H9 (cell line): ENCODE data around the gene ADAMTS8. TPM values are rescaled to one million over a fixed set of nuclear protein-coding genes. Genes with fewer than 3 reads are reported as not detected.
A peak's percentile ranks its signal among the peaks of the same experiment; 100 is the strongest.

ENCODE experiments used
- DNase-seq: peaks from one replicate; pipeline ENCODE4 v3.0.0-alpha.2; 2017
- H2AFZ ChIP-seq: one replicate; pipeline ENCODE4 v1.6.1; 2013; ENCODE audit warnings: mild to moderate bottlenecking, low read length, control low read depth, moderate library complexity
- H2AK5ac ChIP-seq: 2 replicates; pipeline ENCODE4 v1.6.1; 2013; ENCODE audit warnings: low read length, control low read depth, mixed read lengths; ENCODE audit not compliant: insufficient read length
- H2BK120ac ChIP-seq: one replicate; pipeline ENCODE4 v1.6.1; 2013; ENCODE audit warnings: low read depth, mild to moderate bottlenecking, low read length, control low read depth, inconsistent platforms; ENCODE audit not compliant: poor library complexity, severe bottlenecking
- H2BK12ac ChIP-seq: 2 replicates; pipeline ENCODE4 v1.6.1; 2013; ENCODE audit warnings: low read length, control low read depth, mixed read lengths, low read depth; ENCODE audit not compliant: insufficient read length
- H2BK15ac ChIP-seq: 2 replicates; pipeline ENCODE4 v1.6.1; 2013; ENCODE audit warnings: low read depth, low read length, control low read depth
- H2BK20ac ChIP-seq: one replicate; pipeline ENCODE4 v1.6.1; 2013; ENCODE audit warnings: low read depth, mild to moderate bottlenecking, low read length, control low read depth, inconsistent platforms; ENCODE audit not compliant: poor library complexity, severe bottlenecking
- H2BK5ac ChIP-seq: 2 replicates; pipeline ENCODE4 v1.6.1; 2013; ENCODE audit warnings: low read length, control low read depth, mixed read lengths; ENCODE audit not compliant: insufficient read length
- H3K14ac ChIP-seq: 2 replicates; pipeline ENCODE4 v1.6.1; 2013; ENCODE audit warnings: low read length, control low read depth; ENCODE audit not compliant: insufficient read depth
- H3K18ac ChIP-seq: 2 replicates; pipeline ENCODE4 v1.6.1; 2013; ENCODE audit warnings: low read depth, mild to moderate bottlenecking, mixed read lengths, low read length, control low read depth; ENCODE audit not compliant: insufficient read length
- H3K23ac ChIP-seq: 2 replicates; pipeline ENCODE4 v1.6.1; 2013; ENCODE audit warnings: low read length, control low read depth, mixed read lengths, low read depth; ENCODE audit not compliant: insufficient read length
- H3K23me2 ChIP-seq: 2 replicates; pipeline ENCODE4 v1.6.1; 2013; ENCODE audit warnings: low read depth, mild to moderate bottlenecking, mixed read lengths, low read length, control low read depth; ENCODE audit not compliant: insufficient read length, poor library complexity, severe bottlenecking
- H3K27ac ChIP-seq: 2 replicates; pipeline ENCODE4 v1.5.1; 2013; ENCODE audit warnings: low read length, control low read depth, mixed read lengths, low read depth; ENCODE audit not compliant: insufficient read length
- H3K27me3 ChIP-seq: 2 replicates; pipeline ENCODE4 v1.6.1; 2013; ENCODE audit warnings: low read length, control low read depth, inconsistent platforms; ENCODE audit not compliant: insufficient read depth
- H3K4ac ChIP-seq: 2 replicates; pipeline ENCODE4 v1.6.1; 2013; ENCODE audit warnings: low read depth, mild to moderate bottlenecking, control low read depth, inconsistent platforms, low read length, moderate library complexity
- H3K4me1 ChIP-seq: 2 replicates; pipeline ENCODE4 v1.6.1; 2013; ENCODE audit warnings: low read length, control low read depth, inconsistent platforms; ENCODE audit not compliant: insufficient read depth
- H3K4me2 ChIP-seq: 2 replicates; pipeline ENCODE4 v1.6.1; 2013; ENCODE audit warnings: low read length, control low read depth, mixed read lengths; ENCODE audit not compliant: insufficient read length, insufficient read depth
- H3K56ac ChIP-seq: 2 replicates; pipeline ENCODE4 v1.6.1; 2013; ENCODE audit warnings: low read depth, mild to moderate bottlenecking, mixed read lengths, low read length, control low read depth; ENCODE audit not compliant: insufficient read length
- H3K79me1 ChIP-seq: 2 replicates; pipeline ENCODE4 v1.6.1; 2013; ENCODE audit warnings: low read depth, mild to moderate bottlenecking, moderate library complexity, low read length, control low read depth, inconsistent platforms; ENCODE audit not compliant: insufficient read depth, poor library complexity, severe bottlenecking
- H3K79me2 ChIP-seq: 2 replicates; pipeline ENCODE4 v1.6.1; 2013; ENCODE audit warnings: low read length, control low read depth, inconsistent platforms; ENCODE audit not compliant: insufficient read depth
- H3K9ac ChIP-seq: 2 replicates; pipeline ENCODE4 v1.6.1; 2013; ENCODE audit warnings: low read length, control low read depth, mixed read lengths; ENCODE audit not compliant: insufficient read length; ENCODE audit errors: extremely low read depth
- H3K9me3 ChIP-seq: one replicate; pipeline ENCODE4 v1.6.1; 2013; ENCODE audit warnings: low read depth, low read length, inconsistent platforms; ENCODE audit not compliant: control insufficient read depth
- H3T11ph ChIP-seq: one replicate; pipeline ENCODE4 v1.6.1; 2013; ENCODE audit warnings: mild to moderate bottlenecking, low read length, control low read depth, inconsistent platforms
- H4K20me1 ChIP-seq: one replicate; pipeline ENCODE4 v1.6.1; 2013; ENCODE audit not compliant: control insufficient read depth, insufficient read length, insufficient read depth
- H4K5ac ChIP-seq: 2 replicates; pipeline ENCODE4 v1.6.1; 2013; ENCODE audit warnings: low read depth, mild to moderate bottlenecking, mixed read lengths, low read length, control low read depth; ENCODE audit not compliant: insufficient read length
- H4K8ac ChIP-seq: replicated peaks from 2 replicates; pipeline ENCODE4 v1.6.1; 2013; ENCODE audit warnings: low read length, control low read depth, mixed read lengths, low read depth; ENCODE audit not compliant: insufficient read length
- H4K91ac ChIP-seq: 2 replicates; pipeline ENCODE4 v1.6.1; 2013; ENCODE audit warnings: low read depth, mild to moderate bottlenecking, moderate library complexity, mixed read lengths, low read length, control low read depth; ENCODE audit not compliant: insufficient read length
- H3K27ac Mint-ChIP-seq, 3 experiments: 2 replicates in 2 of 3; 3 replicates in 1 of 3; pipeline ENCODE4 v1.8.0; 2020 to 2021; ENCODE audit warnings: mixed read lengths in 3 of 3, mild to moderate bottlenecking in 1 of 3, moderate library complexity in 1 of 3
- H3K27me3 Mint-ChIP-seq: 2 replicates; pipeline ENCODE4 v1.8.0; 2021; ENCODE audit warnings: low read depth, mild to moderate bottlenecking, moderate library complexity, mixed read lengths
- H3K36me3 Mint-ChIP-seq, 3 experiments: 2 replicates in 2 of 3; 3 replicates in 1 of 3; pipeline ENCODE4 v1.8.0; 2020 to 2021; ENCODE audit warnings: low read depth in 3 of 3, mixed read lengths in 3 of 3; ENCODE audit not compliant: insufficient read depth in 1 of 3
- H3K4me1 Mint-ChIP-seq, 2 experiments: 2 replicates each; pipeline ENCODE4 v1.8.0; 2020; ENCODE audit warnings: mixed read lengths in 2 of 2
- H3K4me3 Mint-ChIP-seq, 2 experiments: 2 replicates in 1 of 2; 3 replicates in 1 of 2; pipeline ENCODE4 v1.8.0; 2020 to 2021; ENCODE audit warnings: mild to moderate bottlenecking in 2 of 2, mixed read lengths in 2 of 2, moderate library complexity in 1 of 2
- H3K9me3 Mint-ChIP-seq, 2 experiments: 2 replicates in 1 of 2; 3 replicates in 1 of 2; pipeline ENCODE4 v1.8.0; 2020; ENCODE audit warnings: mild to moderate bottlenecking in 2 of 2, mixed read lengths in 2 of 2, moderate library complexity in 1 of 2
- CTCF ChIP-seq: fragments of 200-600 bp; sonication (generic); conservative IDR thresholded peaks from 3 replicates; pipeline ENCODE4 v1.8.0; 2021; ENCODE audit warnings: antibody characterized with exemption, mild to moderate bottlenecking
- WGBS: extraction: QIAGEN DNeasy Blood & Tissue Kit; methylation state at CpG from one replicate; pipeline ENCODE4 v1.1.7; 2013; ENCODE audit warnings: missing lambda C conversion rate, low lambda C conversion rate, mixed read lengths; ENCODE audit not compliant: insufficient read length; ENCODE audit errors: extremely low coverage; 5-methylcytosine and 5-hydroxymethylcytosine counted together
- total RNA-seq: library from RNA; stranded (reverse); gene quantifications from 2 replicates; pipeline ENCODE4 v1.2.1, GENCODE V29; 2021

Gene ADAMTS8
- total RNA-seq, 1 experiment from 2014 or later = 5.0 TPM

GRCh38 chr11:130403967-130404366, 24.4 kb downstream of the ADAMTS8 start:
- no peak overlapping the region for H3K9ac ChIP-seq
- H3K14ac ChIP-seq = no peak overlapping the region
- H4K8ac ChIP-seq = no peak overlapping the region
- no peak for TF ChIP-seq CTCF
- H2AFZ ChIP-seq = no peak overlapping the region
- H4K91ac ChIP-seq = no peak overlapping the region
- DNase-seq = peak; percentile 88
- no peak overlapping the region for H2BK5ac ChIP-seq
- peak overlapping the region; percentile 8 for H3K18ac ChIP-seq
- no peak overlapping the region for H2BK20ac ChIP-seq
- H2AK5ac ChIP-seq = no peak overlapping the region
- Mint-ChIP-seq H3K4me1 (peaks cover 53 to 65% of the 10 kb centered on the region in 2 experiments), H3K9me3 (no peaks in the 10 kb centered on the region), H3K27me3 (peaks cover 20% of the 10 kb centered on the region), H3K27ac (peak overlapping the region; percentile 69 to 96 (median 92); a peak in 6 of 7 replicates), H3K36me3 (peaks cover 3 to 15% (median 4%) of the 10 kb centered on the region in 3 experiments; a peak in 3 of 7 replicates), H3K4me3 (peak overlapping the region in 1 of 2 experiments; percentile 50; a peak in 3 of 5 replicates)
- no peaks in the 10 kb centered on the region for H3K79me2 ChIP-seq
- H2BK12ac ChIP-seq = no peak overlapping the region
- no peaks in the 10 kb centered on the region for H4K20me1 ChIP-seq
- no peaks in the 10 kb centered on the region for H3K23me2 ChIP-seq
- no peaks in the 10 kb centered on the region for H3K79me1 ChIP-seq
- H3K23ac ChIP-seq = no peak overlapping the region
- no peak overlapping the region for H3T11ph ChIP-seq
- no CpG with 5 or more reads among the region's 3 CpGs for WGBS
- no peak overlapping the region for H3K4ac ChIP-seq
- H3K9me3 ChIP-seq = no peaks in the 10 kb centered on the region
- H2BK15ac ChIP-seq = no peak overlapping the region
- H3K4me2 ChIP-seq = peak overlapping the region; percentile 8
- H4K5ac ChIP-seq = no peak overlapping the region
- H2BK120ac ChIP-seq = no peak overlapping the region
- peak overlapping the region; percentile 88 for H3K27ac ChIP-seq
- H3K27me3 ChIP-seq = no peaks in the 10 kb centered on the region
- H3K4me1 ChIP-seq = peaks cover 13% of the 10 kb centered on the region; the same call in 1 of the 2 replicates
- no peak overlapping the region for H3K56ac ChIP-seq
